Iris pigment epithelial cell (primary cell): ENCODE measurements around the gene BOK.
"Not testable (repeated sequence)": the region's sequence is repeated elsewhere in the genome, so short reads cannot be mapped to it uniquely, and the experiment has no call there.

Source experiments
- DNase-seq: peaks from one replicate; pipeline ENCODE4 v3.0.0-alpha.2; 2011; ENCODE audit warnings: low read depth

Gene BOK

DNA sequence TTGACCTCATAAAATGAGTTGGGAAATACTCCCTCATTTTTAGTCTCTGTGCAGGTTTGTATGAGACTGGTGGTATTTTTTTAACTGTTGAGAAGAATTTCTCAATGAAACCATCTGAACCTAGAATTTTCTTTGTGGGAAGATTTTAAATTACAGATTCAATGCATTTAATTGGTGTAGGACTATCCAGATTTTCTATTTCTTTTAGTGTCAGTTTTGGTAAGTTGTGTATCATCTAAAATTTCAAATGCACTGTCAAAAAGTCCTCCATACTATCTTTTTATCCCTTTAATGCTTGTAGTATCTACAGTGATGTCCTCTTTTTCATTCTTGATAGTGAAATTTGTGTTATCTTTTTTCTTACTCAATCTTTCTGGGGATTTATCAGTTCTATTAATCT, 1.8 kb upstream of the BOK start:
- no peak for DNase-seq

DNA sequence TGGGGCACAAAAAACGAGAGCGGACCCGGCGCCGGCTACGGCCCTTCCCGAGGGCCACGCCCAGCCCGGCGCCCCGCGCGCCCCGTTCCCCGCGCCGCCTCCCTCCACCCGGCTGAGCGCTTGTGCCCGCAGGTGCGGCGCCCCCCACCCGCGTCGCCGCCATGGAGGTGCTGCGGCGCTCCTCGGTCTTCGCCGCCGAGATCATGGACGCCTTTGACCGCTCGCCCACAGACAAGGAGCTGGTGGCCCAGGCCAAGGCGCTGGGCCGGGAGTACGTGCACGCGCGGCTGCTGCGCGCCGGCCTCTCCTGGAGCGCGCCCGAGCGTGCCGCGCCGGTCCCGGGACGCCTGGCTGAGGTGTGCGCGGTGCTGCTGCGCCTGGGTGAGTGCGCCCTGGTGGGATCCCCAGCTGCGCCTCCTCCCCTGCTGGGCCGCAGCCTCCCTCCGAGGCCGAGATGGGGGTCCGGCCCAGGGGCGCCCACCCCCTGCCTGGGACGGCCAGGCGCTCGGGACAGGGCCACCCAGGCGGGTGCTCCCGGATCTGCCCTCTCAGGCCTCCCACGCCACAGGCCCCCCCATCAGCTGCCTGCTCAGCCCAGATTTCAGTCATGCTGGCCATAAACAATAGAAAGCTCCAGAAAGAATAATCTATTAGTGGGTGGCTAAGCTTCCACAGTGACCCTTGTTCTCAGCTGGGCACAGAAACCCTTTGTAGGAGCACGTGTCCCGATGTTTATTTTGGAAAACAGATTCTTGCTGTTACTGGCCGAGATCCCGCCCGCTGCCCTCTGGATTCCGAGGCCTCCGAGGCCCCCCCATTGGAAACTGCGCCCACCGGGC, 997 bp downstream of the BOK start:
- peak; percentile 73 for DNase-seq

DNA sequence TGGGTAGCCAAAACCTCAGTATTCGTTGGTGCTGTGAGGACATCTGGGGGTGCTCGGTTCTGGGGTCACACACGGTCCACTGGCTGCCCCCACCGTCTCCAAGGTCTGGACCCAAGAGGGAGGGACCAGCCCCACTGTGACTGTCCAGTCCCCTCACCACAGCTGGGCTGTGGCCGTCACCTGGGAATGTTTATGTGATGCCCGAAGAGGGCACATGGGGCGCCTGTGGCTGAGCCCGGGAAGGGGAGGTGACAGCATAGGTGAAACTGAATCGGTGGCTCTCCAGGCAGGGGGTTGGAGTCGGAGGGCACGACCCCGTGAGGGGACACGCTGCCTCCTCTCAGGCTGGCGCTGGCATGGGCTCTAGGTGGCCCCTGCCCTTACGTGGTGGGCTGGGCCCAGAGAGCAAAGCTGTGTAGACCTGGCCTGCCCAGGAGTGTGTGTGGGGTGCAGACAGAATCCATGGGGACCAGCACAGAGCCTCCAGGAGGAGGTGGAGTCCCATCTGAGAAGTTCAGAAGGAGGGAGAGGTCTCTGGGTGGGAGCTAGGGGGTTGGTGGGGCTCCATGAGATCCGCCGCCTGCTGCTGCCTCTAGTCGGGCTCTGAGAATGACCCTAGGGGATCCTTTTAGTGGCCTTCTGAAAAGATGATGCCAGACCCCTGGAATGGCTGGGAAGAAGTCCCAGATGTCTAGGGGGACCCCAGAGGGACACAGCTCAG, 1.8 kb downstream of the BOK start:
- DNase-seq, result no peak

DNA sequence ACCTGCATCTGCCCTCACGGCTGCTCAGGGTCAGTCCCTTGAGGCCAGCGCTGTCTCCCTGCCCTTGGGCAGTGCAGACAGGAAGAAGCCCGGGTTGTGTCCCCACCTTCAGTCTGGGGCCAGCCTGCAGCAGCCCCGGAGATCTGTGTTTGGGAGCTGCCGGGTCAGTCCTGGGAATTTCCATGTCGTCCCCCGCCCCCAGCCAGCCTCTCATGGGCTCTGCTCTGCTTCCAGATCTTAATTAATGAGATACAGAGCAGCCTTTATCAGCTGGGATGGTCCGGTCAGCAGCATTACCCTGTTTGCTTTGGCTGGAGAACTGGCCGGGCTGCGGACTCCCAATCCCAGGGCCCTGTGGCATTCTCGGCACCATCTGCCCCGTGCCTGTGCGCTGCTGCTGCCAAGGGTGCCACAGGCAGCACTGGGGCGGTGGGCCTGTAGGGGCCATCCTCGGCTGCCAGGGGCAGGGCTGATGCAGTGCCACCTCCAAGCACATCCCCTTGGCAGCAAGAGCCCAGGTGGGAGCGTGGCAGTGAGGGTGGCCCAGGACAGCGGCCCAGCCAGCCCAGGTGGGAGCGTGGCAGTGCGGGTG, 2.4 kb downstream of the BOK start:
- peak; percentile 26 for DNase-seq

DNA sequence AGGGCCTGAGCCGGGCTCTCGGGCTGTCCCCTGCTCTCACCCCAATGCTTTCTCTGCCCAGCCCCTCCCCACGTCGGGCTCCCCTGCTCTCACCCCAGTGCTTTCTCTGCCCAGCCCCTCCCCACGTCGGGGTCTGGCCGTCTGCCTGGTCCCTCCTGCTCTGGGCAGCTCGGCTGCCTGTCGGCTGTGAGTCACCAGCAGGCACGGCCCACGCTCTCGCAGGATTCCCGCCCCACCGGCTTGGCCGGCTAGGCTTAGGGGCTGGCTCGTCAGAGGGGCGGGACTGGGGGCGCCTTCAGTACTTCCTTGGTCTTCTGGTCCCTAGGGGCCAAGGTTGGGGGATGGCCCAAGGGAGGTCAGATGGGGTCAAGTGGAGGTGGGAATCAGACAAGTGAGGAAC, 3.3 kb downstream of the BOK start:
- peak; percentile 75 for DNase-seq

DNA sequence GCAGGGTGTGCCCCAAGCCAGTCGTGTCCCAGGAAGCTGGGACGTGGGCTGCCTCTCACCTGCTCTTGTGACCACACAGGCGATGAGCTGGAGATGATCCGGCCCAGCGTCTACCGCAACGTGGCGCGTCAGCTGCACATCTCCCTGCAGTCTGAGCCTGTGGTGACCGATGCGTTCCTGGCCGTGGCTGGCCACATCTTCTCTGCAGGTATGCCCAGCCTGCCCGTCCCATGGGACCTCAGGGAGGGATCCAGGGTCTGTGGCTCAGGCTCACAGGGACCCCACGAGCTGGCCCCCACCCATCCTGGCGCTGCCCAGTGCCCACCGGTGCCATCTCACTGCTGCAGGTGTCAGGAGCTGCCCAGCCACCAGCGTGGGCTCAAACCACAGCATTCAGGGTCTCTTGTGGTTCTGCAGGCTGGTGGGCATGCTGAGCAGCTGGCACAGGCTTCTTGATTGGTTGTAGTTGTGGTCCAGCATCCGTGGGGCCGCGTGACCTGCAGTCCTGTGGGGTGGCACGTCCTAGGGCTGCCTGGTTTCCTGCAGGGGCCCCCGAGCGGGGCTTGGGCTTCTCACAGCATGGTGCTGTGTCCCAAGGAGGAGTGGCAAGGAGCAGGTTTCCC, 3.8 kb downstream of the BOK start:
- no peak for DNase-seq

DNA sequence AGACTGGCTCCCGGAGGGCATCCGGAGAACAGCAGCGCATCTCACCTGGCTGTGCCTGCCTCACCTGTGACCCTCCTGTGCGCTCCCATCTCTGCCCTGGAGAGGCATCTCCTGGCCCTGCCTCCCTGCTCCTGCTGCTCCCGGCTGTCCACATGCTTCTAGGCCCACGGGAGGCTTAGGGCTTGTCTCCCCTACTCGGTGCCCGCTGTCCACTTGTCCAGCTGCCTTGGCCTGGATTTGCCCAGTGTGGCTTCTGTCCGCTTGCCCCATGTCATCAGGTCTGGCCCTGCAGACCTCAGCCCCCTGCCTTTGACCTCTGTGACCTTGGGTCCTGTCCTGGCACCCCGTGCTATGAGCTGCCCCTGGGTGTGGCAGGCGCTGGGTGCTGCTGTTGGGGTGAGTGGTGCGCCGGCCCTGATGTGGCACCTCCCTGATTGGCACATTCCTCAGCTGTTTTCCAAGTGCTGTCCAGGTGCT, 4.5 kb downstream of the BOK start:
- DNase-seq, result no peak

DNA sequence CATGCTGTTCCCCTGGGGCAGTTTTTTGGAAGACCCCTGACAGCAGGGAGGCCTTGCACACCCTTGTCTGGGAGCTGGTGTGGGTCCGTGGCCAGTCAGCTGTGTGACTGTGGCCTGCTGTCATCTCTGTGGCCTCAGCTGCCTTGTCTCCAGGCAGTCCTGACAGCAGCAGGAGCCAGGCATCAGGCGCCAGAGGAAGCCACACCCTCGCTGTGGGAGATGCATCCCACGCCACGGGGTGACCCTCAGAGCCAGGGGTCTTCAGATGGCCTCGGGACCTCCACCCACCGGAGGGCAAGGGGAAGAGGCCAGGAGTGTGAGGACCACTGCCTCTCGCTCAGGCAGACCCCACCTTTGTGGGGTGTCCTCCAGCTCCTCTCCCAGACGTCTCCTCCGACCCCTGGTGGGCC, 5.0 kb downstream of the BOK start:
- DNase-seq, result no peak

DNA sequence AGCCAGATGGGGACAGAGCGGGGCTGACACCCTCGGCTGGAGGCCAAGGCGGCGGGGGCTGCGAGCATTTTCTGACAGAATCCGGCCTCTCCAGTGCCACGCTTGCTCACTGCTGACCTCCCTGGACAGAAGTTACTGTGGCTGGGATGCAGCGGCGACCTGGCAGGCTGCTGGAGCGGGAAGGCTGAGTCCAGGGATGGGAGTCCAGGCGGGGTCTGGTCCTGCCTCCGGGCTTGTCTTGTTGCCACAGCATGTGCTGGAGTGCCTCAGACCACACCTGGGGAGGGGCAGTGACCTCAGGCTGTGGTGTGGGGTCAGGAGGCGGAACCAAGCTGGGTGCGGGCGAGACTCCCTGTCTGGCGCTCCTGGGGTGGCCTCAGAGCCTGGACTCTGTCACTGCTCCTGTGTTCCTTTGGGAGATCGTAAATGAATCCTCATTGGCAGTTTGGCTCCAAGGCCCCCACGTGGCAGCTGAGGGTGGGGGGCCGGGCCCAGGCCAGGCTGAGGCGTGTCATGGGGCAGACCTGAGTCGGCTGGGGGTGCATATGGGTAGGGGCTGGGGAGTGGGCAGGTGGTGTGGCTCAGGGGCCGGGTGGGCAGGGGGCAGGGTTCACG, 5.5 kb downstream of the BOK start:
- DNase-seq, result no peak

DNA sequence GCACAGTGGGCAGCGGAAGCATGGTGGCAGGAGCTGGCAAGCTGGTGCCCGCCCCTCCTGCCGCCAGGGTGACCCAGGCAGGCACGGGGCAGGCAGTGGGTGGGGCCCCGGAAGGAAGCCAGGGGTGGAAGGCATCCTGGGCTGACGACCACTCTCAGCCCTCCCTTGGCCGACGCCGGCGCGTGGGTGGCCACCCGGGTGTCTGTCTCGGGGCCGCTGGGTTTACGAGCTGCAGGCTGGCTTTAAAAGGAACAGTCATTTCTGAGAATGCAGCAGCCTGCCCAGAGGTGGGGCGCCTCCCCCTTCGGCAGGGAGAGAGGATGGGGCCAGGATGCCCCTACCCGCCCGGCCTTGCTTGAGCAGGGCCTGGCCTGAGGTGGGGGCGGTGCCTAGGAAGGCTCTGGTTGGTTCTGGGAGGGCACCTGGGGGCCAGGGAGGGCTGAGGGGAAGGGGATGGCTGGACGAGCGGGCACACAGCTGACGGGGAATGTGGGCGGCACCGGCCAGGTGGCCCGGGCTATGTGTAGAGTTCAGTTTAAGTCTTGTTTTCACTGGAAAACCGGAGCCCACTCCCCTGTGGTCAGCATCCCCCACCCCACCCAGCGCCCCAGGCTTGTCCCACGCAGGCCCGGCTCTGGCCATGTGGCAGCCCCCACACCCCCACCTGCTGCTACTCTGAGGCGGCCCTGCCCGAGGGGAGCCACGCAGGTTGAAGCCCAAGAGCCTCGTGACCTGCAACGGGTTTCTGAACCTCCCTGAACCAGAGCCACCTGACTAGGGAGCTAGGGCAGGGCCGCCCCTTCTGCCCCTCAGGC, 6.3 kb downstream of the BOK start:
- no peak for DNase-seq

DNA sequence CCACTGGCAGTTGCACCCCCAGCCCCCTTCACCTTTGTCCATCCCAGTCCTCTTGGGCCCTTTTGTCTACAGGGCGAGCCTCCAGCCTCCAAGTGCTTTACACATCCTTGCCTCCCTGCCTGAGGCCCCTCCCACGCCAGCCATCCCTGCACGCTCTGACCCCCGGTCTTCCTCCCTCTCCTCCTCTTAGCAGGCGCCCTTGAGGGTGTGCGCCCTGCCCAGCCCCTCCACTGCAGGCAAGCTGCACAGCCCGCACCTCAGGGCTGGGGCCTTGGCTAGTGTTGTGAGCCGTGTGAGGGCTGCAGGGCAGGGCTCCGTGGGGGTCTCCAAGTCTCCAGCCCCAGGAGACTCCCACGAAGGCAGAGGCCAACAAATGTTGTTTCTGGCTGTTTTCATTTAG, 6.9 kb downstream of the BOK start:
- no peak for DNase-seq

DNA sequence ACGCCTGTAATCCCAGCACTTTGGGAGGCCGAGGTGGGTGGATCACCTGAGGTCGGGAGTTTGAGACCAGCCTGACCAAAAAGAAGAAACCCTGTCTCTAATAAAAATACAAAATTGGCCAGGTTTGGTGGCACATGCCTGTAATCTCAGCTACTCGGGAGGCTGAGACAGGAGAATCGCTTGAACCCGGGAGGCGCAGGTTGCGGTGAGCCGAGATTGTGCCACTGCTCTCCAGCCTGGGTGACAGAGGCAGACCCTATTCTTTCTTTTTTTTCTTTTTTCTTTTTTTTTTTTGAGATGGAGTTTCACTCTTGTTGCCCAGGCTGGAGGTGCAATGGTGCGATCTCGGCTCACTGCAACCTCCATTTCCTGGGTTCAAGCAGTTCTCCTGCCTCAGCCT, 7.5 kb downstream of the BOK start:
- DNase-seq, result not testable (repeated sequence)

DNA sequence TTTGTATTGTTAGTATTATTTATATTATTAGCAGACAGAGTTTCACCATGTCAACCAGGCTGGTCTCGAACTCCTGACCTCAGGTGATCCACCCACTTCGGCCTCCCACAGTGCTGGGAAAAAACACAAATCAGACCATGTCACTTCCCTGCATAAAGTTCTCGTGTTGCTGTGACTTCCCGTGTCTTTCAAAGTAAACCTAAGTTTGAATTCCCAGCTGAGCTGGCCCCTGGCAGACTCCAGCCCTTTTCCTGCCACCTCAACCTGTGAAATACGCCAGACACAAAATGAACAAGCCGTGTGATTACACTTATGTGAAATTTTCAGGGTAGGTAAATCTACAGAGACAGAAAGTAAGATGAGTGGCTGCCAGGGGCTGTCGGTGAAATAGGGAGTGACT, 7.9 kb downstream of the BOK start:
- DNase-seq, result no peak

DNA sequence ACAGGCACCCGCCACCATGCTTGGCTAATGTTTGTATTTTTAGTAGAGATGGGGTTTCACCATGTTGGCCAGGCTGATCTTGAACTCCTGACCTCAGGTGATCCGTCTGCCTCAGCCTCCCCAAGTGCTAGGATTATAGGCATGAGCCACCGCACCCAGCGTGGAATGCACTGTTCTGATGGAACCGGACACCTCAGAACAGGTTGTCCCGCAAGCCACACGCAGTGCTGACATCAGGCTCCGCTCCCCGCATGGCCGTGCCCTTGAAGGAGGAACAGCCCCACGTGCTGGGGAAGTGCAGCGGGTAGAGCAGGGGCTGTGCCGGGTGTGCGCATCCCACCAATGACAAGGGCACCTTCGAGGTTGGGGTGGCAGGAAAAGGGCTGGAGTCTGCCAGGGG, 8.7 kb downstream of the BOK start:
- not testable (repeated sequence) for DNase-seq

DNA sequence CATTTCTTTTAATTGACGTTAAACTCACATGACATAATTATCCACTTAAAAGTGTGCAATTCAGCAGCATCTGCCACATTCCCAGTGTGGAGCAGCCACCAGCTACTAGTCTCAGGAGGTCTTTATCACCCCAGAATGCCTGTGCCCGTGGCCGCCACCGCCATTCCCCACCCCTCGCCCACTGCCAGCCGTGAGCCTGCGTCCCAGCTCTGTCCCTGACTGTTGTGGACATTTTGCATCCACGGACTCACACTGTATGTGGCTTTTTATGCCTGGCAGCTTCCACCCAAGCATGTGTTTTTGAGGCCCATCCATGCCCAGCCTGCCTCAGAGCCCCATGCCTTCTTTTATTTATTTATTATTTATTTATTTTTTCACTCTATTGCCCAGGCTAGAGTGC, 9.2 kb downstream of the BOK start:
- no peak for DNase-seq

DNA sequence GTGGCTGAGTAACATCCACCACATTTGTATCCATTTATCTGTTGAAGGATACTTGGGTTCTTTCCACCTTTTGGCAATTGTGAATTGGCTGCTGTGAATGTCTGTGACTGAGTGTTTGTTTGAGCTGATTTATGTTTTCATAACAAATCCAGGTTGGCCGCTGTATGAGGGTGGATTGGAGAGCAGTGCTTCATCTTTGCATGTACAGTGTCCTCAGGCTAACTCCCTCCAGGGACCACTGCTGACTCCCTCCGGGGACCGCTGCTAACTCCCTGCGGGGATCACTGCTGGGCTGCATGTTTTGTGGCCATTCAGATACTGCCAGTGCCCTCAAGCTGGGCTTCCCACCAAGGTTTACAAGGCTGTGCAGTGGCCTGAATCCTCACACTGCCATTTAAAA, 10.2 kb downstream of the BOK start:
- DNase-seq, result no peak

DNA sequence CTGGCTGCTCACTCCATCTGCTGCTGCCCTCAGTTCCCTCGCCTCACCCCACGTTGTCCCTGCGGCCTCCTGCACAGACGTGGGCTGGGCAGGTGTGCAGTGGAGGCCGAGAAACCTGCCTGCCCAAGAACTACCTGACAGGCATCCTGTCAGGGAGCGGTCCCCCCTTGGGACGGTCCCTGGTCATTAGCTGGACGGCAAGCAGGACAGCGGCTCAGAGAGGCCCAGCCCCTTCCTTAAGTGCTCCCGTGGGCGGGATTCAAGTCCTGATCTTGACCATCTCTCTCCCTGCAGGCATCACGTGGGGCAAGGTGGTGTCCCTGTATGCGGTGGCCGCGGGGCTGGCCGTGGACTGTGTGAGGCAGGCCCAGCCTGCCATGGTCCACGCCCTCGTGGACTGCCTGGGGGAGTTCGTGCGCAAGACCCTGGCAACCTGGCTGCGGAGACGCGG, 11.3 kb downstream of the BOK start:
- no peak for DNase-seq

DNA sequence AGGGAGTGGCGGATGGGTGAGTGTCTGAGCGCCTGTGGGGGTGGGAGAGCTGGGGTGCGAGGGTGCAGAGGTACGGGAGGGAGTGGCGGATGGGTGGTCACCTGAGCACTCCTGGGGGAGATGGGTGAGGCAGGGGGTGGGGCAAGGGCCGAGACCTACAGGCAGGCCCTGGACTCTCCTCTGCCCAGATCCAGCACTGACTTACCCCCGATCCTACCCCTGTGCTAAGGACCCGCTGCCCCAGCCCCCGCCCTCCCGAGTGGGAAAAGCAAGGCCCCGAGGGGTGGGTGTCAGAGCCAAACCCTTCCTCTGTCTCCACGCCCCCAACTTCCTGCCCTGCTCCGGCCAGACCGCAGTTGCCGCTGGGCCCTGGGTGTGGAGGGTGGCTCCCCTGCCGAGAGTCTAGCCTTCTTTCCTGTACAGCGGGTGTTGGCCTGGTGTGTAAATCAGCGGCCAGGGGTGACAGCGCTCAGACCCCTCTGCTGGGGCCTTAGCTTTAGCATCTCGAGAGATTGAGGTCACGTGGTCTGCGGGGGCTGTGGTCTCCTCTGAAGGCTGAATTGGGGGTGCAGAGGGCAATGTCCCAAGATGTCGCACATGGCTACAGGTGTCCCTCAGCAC, 12.5 kb downstream of the BOK start:
- no peak for DNase-seq

DNA sequence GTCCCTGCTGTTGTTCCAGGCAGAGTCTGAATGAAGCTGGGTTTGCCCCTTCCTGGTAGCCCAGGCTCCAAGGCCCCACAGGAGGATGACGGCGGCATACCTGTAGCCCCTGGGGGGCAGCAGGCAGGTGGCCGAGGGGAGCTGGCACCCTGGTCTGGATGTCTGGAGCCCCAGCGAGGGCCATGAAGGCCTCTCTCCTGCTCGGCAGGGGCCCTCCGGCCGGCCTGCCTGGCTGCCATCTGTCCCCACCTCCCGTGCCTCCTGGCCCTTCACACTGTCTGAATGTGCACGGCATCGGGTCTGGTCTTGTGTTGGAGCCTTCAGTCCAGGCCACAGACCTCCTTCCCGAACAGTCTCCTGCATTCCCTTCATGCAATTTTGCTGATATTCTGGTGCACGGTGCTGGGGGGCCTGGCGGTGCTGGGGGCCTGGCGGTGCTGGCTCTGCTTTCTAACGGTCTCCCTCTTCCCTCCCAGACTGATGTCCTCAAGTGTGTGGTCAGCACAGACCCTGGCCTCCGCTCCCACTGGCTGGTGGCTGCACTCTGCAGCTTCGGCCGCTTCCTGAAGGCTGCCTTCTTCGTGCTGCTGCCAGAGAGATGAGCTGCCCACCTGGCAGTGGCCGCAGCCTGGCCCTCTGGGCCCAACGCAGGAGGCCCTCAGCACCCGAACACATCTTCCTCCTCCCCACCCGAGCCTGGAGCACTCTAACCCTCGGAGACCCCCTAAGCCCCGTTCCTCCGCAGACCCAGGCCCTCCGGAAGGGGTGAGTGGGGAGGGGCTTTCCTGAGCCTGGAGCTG, 13.5 kb downstream of the BOK start:
- DNase-seq, result no peak
